SK-N-SH treated with all-trans-retinoic acid at 6 μM for 48 hours (cell line): ENCODE results near the gene WDR62.

Source experiments
- ATAC-seq: fragments of 200-7000 bp; cut with Tn5 transposase; 3 replicates; pipeline ENCODE4 v1.9.1; 2020; ENCODE audit warnings: mild to moderate bottlenecking, moderate library complexity
- ARNTL ChIP-seq: fragments of 450-650 bp; formaldehyde crosslinking; IDR thresholded peaks from 2 replicates; pipeline ENCODE4 v1.5.0; 2020; ENCODE audit warnings: low read depth, mild to moderate bottlenecking, moderate library complexity, borderline replicate concordance
- BACH2 ChIP-seq: fragments of 250-450 bp; sonication (Bioruptor Pico); IDR thresholded peaks from 2 replicates; pipeline ENCODE4 v1.9.0; 2021; ENCODE audit warnings: mild to moderate bottlenecking, borderline replicate concordance
- CSDC2 ChIP-seq: fragments of 250-450 bp; sonication (Bioruptor Pico); IDR thresholded peaks from 2 replicates; pipeline ENCODE4 v1.5.0; 2020; ENCODE audit warnings: mild to moderate bottlenecking, moderate library complexity
- ESRRG ChIP-seq: fragments of 250-450 bp; sonication (Bioruptor Pico); IDR thresholded peaks from 2 replicates; pipeline ENCODE4 v1.6.1; 2021; ENCODE audit warnings: mild to moderate bottlenecking
- GLIS3 ChIP-seq: fragments of 250-450 bp; sonication (Bioruptor Pico); IDR thresholded peaks from 2 replicates; pipeline ENCODE4 v1.5.0; 2020; ENCODE audit warnings: mild to moderate bottlenecking, moderate library complexity
- ISL1 ChIP-seq: fragments of 250-450 bp; sonication (Bioruptor Pico); IDR thresholded peaks from 2 replicates; pipeline ENCODE4 v2.1.2; 2022; ENCODE audit warnings: mild to moderate bottlenecking, moderate library complexity
- OSR1 ChIP-seq: fragments of 250-450 bp; sonication (Bioruptor Pico); IDR thresholded peaks from 2 replicates; pipeline ENCODE4 v1.8.0; 2022; ENCODE audit warnings: moderate library complexity, mild to moderate bottlenecking, inconsistent platforms
- PPARA ChIP-seq: fragments of 250-450 bp; sonication (Bioruptor Pico); IDR thresholded peaks from 2 replicates; pipeline ENCODE4 v1.5.0; 2020; ENCODE audit warnings: mild to moderate bottlenecking, borderline replicate concordance
- RARB ChIP-seq: fragments of 250-450 bp; sonication (Bioruptor Pico); IDR thresholded peaks from 2 replicates; pipeline ENCODE4 v1.8.0; 2021; ENCODE audit warnings: mild to moderate bottlenecking, moderate library complexity
- SNAI2 ChIP-seq: fragments of 250-450 bp; sonication (Bioruptor Pico); IDR thresholded peaks from 2 replicates; pipeline ENCODE4 v1.5.0; 2020; ENCODE audit warnings: mild to moderate bottlenecking, moderate library complexity
- TCF4 ChIP-seq: fragments of 250-450 bp; sonication (Bioruptor Pico); IDR thresholded peaks from 2 replicates; pipeline ENCODE4 v1.8.0; 2021; ENCODE audit warnings: mild to moderate bottlenecking, moderate library complexity, borderline replicate concordance
- TOX ChIP-seq: fragments of 250-450 bp; sonication (Bioruptor Pico); IDR thresholded peaks from 2 replicates; pipeline ENCODE4 v1.8.0; 2021; ENCODE audit warnings: mild to moderate bottlenecking, moderate library complexity, borderline replicate concordance
- ZC3H10 ChIP-seq: fragments of 250-450 bp; sonication (Bioruptor Pico); IDR thresholded peaks from 2 replicates; pipeline ENCODE4 v1.5.1; 2021; ENCODE audit warnings: mild to moderate bottlenecking, moderate library complexity
- ZFP3 ChIP-seq: fragments of 250-450 bp; sonication (Bioruptor Pico); IDR thresholded peaks from 2 replicates; pipeline ENCODE4 v1.5.0; 2020; ENCODE audit warnings: mild to moderate bottlenecking, moderate library complexity
- ZFP30 ChIP-seq: fragments of 450-650 bp; formaldehyde crosslinking; IDR thresholded peaks from 2 replicates; pipeline ENCODE4 v1.5.0; 2022; ENCODE audit warnings: mild to moderate bottlenecking, moderate library complexity
- ZNF70 ChIP-seq: fragments of 450-650 bp; formaldehyde crosslinking; IDR thresholded peaks from 2 replicates; pipeline ENCODE4 v1.5.0; 2020; ENCODE audit warnings: mild to moderate bottlenecking, moderate library complexity
- ZNF8 ChIP-seq: fragments of 450-650 bp; formaldehyde crosslinking; IDR thresholded peaks from 2 replicates; pipeline ENCODE4 v1.5.0; 2020; ENCODE audit warnings: mild to moderate bottlenecking, moderate library complexity
- TF ChIP-seq, protein P1 (sequence below): fragments of 250-450 bp; sonication (Bioruptor Pico); IDR thresholded peaks from 2 replicates; pipeline ENCODE4 v1.8.0; 2021; ENCODE audit warnings: low read depth, mild to moderate bottlenecking, moderate library complexity, borderline replicate concordance
- TF ChIP-seq, protein P2 (sequence below): fragments of 250-450 bp; sonication (Bioruptor Pico); IDR thresholded peaks from 2 replicates; pipeline ENCODE4 v1.5.1; 2020; ENCODE audit warnings: low read depth, mild to moderate bottlenecking, moderate library complexity
- TF ChIP-seq, protein P3 (sequence below): fragments of 250-450 bp; sonication (Bioruptor Pico); IDR thresholded peaks from 2 replicates; pipeline ENCODE4 v1.8.0; 2020; ENCODE audit warnings: mild to moderate bottlenecking, moderate library complexity, borderline replicate concordance
- TF ChIP-seq, protein P4 (sequence below): fragments of 250-450 bp; sonication (Bioruptor Pico); IDR thresholded peaks from 2 replicates; pipeline ENCODE4 v1.5.0; 2020; ENCODE audit warnings: mild to moderate bottlenecking, moderate library complexity
- TF ChIP-seq, protein P5 (sequence below): fragments of 250-450 bp; sonication (Bioruptor Pico); IDR thresholded peaks from 2 replicates; pipeline ENCODE4 v1.5.1; 2021; ENCODE audit warnings: mild to moderate bottlenecking, moderate library complexity

Gene WDR62

DNA sequence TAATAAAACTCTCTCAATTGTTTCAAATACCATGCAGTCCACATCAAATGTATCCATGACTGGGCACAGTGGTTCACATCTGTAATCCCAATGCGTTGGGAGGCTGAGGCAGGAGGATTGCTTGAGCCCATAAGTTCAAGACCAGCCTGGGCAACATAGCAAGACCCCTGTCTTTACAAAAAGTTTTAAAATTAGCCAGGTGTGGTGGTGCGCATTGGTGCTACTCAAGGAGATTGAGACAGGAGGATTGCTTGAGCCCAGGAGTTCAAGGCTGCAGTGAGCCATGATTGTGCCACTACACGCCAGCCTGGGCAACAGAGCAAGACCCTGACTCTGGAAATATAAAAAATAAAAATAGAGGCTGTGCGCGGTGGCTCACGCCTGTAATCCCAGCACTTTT, 27.0 kb upstream of the WDR62 start:
- ATAC-seq, result no peak
- TF ChIP-seq, protein P1, sequence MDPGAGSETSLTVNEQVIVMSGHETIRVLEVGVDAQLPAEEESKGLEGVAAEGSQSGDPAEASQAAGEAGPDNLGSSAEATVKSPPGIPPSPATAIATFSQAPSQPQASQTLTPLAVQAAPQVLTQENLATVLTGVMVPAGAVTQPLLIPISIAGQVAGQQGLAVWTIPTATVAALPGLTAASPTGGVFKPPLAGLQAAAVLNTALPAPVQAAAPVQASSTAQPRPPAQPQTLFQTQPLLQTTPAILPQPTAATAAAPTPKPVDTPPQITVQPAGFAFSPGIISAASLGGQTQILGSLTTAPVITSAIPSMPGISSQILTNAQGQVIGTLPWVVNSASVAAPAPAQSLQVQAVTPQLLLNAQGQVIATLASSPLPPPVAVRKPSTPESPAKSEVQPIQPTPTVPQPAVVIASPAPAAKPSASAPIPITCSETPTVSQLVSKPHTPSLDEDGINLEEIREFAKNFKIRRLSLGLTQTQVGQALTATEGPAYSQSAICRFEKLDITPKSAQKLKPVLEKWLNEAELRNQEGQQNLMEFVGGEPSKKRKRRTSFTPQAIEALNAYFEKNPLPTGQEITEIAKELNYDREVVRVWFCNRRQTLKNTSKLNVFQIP (CRISPR knock-in tag), result no peak
- TF ChIP-seq SNAI2 (CRISPR knock-in tag) (no peak), OSR1 (CRISPR knock-in tag) (no peak), ZFP3 (CRISPR knock-in tag) (no peak), RARB (CRISPR knock-in tag) (no peak), BACH2 (no peak), TCF4 (CRISPR knock-in tag) (no peak), ARNTL (CRISPR knock-in tag) (no peak), ZC3H10 (no peak), ISL1 (no peak), ESRRG (no peak), ZNF70 (CRISPR knock-in tag) (no peak), ZFP30 (CRISPR knock-in tag) (no peak), PPARA (CRISPR knock-in tag) (no peak), TOX (no peak), CSDC2 (CRISPR knock-in tag) (no peak), GLIS3 (no peak)
- TF ChIP-seq, protein P2, sequence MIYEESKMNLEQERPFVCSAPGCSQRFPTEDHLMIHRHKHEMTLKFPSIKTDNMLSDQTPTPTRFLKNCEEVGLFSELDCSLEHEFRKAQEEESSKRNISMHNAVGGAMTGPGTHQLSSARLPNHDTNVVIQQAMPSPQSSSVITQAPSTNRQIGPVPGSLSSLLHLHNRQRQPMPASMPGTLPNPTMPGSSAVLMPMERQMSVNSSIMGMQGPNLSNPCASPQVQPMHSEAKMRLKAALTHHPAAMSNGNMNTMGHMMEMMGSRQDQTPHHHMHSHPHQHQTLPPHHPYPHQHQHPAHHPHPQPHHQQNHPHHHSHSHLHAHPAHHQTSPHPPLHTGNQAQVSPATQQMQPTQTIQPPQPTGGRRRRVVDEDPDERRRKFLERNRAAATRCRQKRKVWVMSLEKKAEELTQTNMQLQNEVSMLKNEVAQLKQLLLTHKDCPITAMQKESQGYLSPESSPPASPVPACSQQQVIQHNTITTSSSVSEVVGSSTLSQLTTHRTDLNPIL (CRISPR knock-in tag), result no peak
- TF ChIP-seq, protein P3, sequence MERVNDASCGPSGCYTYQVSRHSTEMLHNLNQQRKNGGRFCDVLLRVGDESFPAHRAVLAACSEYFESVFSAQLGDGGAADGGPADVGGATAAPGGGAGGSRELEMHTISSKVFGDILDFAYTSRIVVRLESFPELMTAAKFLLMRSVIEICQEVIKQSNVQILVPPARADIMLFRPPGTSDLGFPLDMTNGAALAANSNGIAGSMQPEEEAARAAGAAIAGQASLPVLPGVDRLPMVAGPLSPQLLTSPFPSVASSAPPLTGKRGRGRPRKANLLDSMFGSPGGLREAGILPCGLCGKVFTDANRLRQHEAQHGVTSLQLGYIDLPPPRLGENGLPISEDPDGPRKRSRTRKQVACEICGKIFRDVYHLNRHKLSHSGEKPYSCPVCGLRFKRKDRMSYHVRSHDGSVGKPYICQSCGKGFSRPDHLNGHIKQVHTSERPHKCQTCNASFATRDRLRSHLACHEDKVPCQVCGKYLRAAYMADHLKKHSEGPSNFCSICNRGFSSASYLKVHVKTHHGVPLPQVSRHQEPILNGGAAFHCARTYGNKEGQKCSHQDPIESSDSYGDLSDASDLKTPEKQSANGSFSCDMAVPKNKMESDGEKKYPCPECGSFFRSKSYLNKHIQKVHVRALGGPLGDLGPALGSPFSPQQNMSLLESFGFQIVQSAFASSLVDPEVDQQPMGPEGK (CRISPR knock-in tag), result no peak
- TF ChIP-seq, protein P4, sequence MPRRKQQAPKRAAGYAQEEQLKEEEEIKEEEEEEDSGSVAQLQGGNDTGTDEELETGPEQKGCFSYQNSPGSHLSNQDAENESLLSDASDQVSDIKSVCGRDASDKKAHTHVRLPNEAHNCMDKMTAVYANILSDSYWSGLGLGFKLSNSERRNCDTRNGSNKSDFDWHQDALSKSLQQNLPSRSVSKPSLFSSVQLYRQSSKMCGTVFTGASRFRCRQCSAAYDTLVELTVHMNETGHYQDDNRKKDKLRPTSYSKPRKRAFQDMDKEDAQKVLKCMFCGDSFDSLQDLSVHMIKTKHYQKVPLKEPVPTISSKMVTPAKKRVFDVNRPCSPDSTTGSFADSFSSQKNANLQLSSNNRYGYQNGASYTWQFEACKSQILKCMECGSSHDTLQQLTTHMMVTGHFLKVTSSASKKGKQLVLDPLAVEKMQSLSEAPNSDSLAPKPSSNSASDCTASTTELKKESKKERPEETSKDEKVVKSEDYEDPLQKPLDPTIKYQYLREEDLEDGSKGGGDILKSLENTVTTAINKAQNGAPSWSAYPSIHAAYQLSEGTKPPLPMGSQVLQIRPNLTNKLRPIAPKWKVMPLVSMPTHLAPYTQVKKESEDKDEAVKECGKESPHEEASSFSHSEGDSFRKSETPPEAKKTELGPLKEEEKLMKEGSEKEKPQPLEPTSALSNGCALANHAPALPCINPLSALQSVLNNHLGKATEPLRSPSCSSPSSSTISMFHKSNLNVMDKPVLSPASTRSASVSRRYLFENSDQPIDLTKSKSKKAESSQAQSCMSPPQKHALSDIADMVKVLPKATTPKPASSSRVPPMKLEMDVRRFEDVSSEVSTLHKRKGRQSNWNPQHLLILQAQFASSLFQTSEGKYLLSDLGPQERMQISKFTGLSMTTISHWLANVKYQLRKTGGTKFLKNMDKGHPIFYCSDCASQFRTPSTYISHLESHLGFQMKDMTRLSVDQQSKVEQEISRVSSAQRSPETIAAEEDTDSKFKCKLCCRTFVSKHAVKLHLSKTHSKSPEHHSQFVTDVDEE (CRISPR knock-in tag), result no peak

DNA sequence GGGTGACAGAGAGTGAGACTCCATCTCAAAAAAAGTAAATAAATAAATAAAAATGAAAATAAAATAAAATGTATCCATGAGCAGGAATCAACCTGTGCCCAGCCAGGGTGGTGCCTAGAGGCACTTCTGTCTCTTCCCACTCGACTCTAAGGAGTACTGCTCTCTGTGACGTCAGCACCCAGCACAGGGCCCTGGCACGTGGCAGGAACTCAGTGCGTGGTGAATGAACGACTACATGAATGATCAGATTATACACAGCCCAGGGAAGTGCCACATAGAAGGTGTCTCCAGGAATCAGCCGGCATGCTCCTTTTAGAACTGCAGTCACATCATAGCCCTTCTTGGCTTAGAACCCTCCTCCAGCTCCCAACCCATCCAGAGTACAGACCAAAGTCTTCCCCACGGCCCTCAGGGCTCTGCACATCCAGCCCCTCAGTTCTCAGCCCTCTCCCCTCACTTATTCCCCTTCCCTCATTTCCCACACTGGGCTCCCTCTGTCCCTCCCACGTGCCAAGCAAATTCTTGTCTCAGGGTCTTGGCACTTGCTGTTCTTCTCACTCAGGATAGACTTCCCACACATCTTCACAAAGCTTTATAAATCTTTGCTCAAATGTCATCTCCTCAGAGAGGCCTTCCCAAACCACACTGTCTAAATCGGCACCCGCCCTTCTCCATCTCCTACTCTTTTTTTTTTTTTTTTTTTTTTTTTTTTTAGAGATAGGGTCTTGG, 26.2 kb upstream of the WDR62 start:
- no peak for ATAC-seq
- TF ChIP-seq RARB (CRISPR knock-in tag) (no peak), PPARA (CRISPR knock-in tag) (no peak), SNAI2 (CRISPR knock-in tag) (no peak), ESRRG (no peak), TCF4 (CRISPR knock-in tag) (no peak), ZFP30 (CRISPR knock-in tag) (no peak), ISL1 (no peak), GLIS3 (no peak), ZC3H10 (no peak), ARNTL (CRISPR knock-in tag) (no peak), ZNF70 (CRISPR knock-in tag) (no peak), OSR1 (CRISPR knock-in tag) (no peak), ZNF8 (CRISPR knock-in tag) (no peak), CSDC2 (CRISPR knock-in tag) (no peak)
- TF ChIP-seq, protein P1 (CRISPR knock-in tag), result no peak
- TF ChIP-seq, protein P4 (CRISPR knock-in tag), result no peak
- TF ChIP-seq, protein P5, sequence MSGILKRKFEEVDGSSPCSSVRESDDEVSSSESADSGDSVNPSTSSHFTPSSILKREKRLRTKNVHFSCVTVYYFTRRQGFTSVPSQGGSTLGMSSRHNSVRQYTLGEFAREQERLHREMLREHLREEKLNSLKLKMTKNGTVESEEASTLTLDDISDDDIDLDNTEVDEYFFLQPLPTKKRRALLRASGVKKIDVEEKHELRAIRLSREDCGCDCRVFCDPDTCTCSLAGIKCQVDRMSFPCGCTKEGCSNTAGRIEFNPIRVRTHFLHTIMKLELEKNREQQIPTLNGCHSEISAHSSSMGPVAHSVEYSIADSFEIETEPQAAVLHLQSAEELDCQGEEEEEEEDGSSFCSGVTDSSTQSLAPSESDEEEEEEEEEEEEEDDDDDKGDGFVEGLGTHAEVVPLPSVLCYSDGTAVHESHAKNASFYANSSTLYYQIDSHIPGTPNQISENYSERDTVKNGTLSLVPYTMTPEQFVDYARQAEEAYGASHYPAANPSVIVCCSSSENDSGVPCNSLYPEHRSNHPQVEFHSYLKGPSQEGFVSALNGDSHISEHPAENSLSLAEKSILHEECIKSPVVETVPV (CRISPR knock-in tag), result no peak
- TF ChIP-seq, protein P3 (CRISPR knock-in tag), result no peak
